Measurements from ENCODE around the gene DLG5.

Gene DLG5

DNA sequence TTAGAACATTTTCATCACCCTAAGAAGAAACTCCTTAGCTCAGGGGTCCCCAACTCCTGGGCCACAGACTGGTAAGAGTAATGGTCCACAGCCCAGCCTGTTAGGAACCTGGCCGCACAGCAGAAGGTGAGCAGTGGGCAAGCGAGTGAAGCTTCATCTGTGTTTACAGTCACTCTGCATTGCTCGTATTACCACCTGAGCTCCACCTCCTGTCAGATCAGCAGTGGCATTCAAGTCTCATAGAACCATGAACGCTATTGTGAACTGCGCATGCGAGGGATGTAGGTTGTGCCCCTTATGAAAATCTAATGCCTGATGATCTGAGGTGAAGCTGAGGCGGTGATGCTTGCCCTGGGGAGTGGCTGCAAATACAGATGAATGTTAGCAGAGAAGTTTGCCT is 37.3 kb upstream of the DLG5 start:
- H3K9ac ChIP-seq (ENCODE audit: low read depth, low read length): no peak overlapping the region
- H3K4me3 ChIP-seq (ENCODE audit: low read length): no peak overlapping the region
- no peak overlapping the region for H3K4me2 ChIP-seq (ENCODE audit: low read length)
- H3K4me1 ChIP-seq (ENCODE audit: control insufficient read depth, insufficient read depth, low read length): peaks cover 11% of the 10 kb centered on the region
- H3K36me3 ChIP-seq (ENCODE audit: insufficient read depth, low read length): no peaks in the 10 kb centered on the region
- no peaks in the 10 kb centered on the region for H3K9me3 ChIP-seq (replicated peaks; ENCODE audit: low read length)
- H3K27me3 ChIP-seq (ENCODE audit: control insufficient read depth, insufficient read depth, low read length): no peaks in the 10 kb centered on the region

DNA sequence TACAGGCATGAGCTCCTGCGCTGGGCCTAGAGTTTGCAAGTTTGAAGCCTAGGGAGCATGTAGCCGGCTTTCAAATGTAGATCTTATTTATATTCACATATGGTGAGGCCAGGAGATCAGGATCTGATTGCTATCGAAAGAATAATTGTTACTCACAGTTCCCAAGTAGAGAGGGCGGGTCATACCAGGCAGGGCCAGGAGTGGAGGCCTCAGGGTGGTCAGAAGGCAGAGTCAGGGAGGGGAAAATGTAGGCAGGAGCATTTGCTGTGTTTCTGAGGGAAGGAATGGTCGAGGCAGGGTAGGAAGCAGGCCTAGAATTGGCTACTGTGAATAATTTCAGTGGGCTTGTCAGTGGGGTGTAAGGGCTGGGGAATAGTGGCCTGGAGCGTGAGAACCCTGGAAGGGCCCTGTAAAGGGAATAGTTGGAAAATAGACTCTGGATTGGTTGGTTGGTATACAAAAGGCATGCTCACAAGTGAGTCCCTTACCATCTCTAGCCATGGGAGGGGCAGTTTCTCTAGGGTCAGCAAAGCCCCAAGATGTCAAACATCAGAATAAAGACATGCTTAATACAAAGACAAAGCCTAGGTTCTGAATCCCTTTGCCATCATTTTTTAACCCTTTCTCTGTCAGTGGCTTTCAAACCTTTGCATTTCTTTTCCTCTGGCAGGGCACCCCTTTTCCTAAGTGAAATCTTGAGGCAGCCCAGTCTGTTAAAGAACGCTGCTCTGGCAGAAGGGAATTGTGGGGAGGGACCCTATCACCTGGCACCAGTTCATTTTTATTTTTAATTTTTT is 36.0 kb upstream of the DLG5 start:
- Histone ChIP-seq H3K9ac (ENCODE audit: low read depth, low read length) (no peak overlapping the region), H3K4me2 (ENCODE audit: low read length) (no peak overlapping the region), H3K36me3 (ENCODE audit: insufficient read depth, low read length) (no peaks in the 10 kb centered on the region), H3K27me3 (ENCODE audit: control insufficient read depth, insufficient read depth, low read length) (peaks cover 2% of the 10 kb centered on the region), H3K9me3 (replicated peaks; ENCODE audit: low read length) (no peaks in the 10 kb centered on the region), H3K4me3 (ENCODE audit: low read length) (no peak overlapping the region), H3K4me1 (ENCODE audit: control insufficient read depth, insufficient read depth, low read length) (peaks cover 11% of the 10 kb centered on the region)

DNA sequence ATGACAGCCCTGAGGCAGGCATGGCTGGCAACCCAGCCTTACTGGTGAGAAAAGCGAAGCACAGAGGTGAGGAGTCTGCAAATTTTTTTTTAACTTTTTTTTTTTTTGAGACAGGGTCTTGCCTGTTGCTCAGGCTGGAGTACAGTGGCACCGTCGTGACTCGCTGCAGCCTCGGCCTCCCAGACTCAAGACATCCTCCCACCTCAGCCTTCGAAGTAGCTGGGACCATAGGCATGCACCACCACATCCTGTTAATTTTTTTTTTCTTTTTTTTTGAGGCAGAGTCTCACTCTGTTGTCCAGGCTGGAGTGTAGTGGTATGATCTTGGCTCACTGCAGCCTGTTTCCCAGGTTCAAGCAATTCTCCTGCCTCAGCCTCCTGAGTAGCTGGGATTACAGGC is 35.1 kb upstream of the DLG5 start:
- no peak overlapping the region for H3K9ac ChIP-seq (ENCODE audit: low read depth, low read length)
- H3K9me3 ChIP-seq (replicated peaks; ENCODE audit: low read length): no peaks in the 10 kb centered on the region
- peaks cover 11% of the 10 kb centered on the region for H3K4me1 ChIP-seq (ENCODE audit: control insufficient read depth, insufficient read depth, low read length)
- no peak overlapping the region for H3K4me2 ChIP-seq (ENCODE audit: low read length)
- peaks cover 3% of the 10 kb centered on the region for H3K27me3 ChIP-seq (ENCODE audit: control insufficient read depth, insufficient read depth, low read length)
- H3K36me3 ChIP-seq (ENCODE audit: insufficient read depth, low read length): no peaks in the 10 kb centered on the region
- no peak overlapping the region for H3K4me3 ChIP-seq (ENCODE audit: low read length)

DNA sequence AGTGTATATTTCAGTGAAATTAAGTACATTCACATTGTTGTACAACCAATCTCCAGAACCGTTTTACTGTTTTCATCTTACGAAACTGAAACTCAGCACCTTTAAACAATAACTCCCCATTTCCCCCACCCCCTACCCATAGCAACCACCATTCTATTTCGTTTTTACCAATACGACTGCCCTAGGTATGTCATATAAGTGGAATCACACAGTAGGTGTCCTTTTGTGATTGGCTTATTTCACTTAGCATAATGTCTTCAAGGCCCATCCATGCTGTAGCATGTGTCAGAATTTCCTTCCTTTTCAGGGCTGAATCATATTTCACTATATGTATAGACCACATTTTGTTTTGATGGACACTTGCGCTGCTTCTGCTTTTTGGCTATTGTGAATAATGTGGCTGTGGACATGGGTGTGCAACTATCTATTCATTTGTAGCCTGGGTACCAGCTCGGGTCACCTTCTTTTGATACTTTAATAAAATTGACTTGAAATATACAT is 34.3 kb upstream of the DLG5 start:
- Histone ChIP-seq H3K9me3 (replicated peaks; ENCODE audit: low read length) (no peaks in the 10 kb centered on the region), H3K36me3 (ENCODE audit: insufficient read depth, low read length) (no peaks in the 10 kb centered on the region), H3K4me3 (ENCODE audit: low read length) (no peak overlapping the region), H3K9ac (ENCODE audit: low read depth, low read length) (no peak overlapping the region), H3K4me2 (ENCODE audit: low read length) (no peak overlapping the region), H3K27me3 (ENCODE audit: control insufficient read depth, insufficient read depth, low read length) (peaks cover 3% of the 10 kb centered on the region), H3K4me1 (ENCODE audit: control insufficient read depth, insufficient read depth, low read length) (peaks cover 11% of the 10 kb centered on the region)

DNA sequence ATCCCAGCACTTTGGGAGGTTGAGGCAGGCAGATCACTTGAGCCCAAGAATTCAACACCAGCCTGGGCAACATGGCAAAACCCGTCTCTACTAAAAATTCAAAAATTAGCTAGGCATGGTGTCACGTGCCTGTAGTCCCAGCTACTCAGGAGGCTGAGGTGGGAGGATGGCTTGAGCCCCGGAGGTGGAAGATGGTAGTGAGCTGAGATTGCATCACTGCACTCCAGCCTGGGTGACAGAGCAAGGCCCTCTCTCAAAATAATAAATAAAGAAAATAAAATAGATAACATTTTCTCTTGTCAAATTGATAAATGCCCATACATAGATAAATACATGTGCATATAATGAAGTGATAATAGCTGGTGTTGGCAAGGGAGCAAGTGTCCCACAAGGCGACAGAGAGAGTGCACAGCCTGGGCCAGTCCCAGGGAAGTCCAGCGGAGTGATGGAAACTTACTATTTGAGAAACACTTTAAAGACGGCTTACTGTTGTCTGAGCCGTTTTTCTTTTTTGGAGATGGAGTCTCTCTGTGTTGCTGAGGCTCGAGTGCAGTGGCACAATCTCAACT is 33.4 kb upstream of the DLG5 start:
- Histone ChIP-seq H3K36me3 (ENCODE audit: insufficient read depth, low read length) (no peaks in the 10 kb centered on the region), H3K4me1 (ENCODE audit: control insufficient read depth, insufficient read depth, low read length) (peaks cover 3% of the 10 kb centered on the region), H3K27me3 (ENCODE audit: control insufficient read depth, insufficient read depth, low read length) (peaks cover 7% of the 10 kb centered on the region), H3K9ac (ENCODE audit: low read depth, low read length) (no peak overlapping the region), H3K4me3 (ENCODE audit: low read length) (no peak overlapping the region), H3K4me2 (ENCODE audit: low read length) (no peak overlapping the region), H3K9me3 (replicated peaks; ENCODE audit: low read length) (no peaks in the 10 kb centered on the region)

DNA sequence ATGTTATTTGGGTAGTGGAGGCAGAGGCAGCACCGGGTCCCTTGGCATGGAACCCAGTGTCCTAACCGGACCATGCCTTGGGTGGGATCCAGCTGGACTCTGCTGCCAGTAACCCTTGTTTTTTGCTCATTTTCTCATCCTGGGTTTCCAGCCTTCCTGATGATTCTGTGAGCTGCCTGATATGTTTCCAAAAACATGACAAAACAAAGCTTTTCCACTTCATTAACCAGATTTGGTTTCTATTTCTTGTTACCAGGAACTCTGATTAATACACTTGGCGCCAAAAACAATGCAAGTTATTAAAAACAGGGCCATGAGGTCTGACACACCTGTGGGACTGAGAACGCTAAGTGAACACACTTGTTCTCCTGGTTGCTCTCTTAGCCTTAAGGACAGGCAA is 32.8 kb upstream of the DLG5 start:
- no peak overlapping the region for H3K9ac ChIP-seq (ENCODE audit: low read depth, low read length)
- H3K9me3 ChIP-seq (replicated peaks; ENCODE audit: low read length): no peaks in the 10 kb centered on the region
- no peak overlapping the region for H3K4me2 ChIP-seq (ENCODE audit: low read length)
- H3K4me1 ChIP-seq (ENCODE audit: control insufficient read depth, insufficient read depth, low read length): no peaks in the 10 kb centered on the region
- H3K27me3 ChIP-seq (ENCODE audit: control insufficient read depth, insufficient read depth, low read length): peaks cover 7% of the 10 kb centered on the region
- no peak overlapping the region for H3K4me3 ChIP-seq (ENCODE audit: low read length)
- no peaks in the 10 kb centered on the region for H3K36me3 ChIP-seq (ENCODE audit: insufficient read depth, low read length)

DNA sequence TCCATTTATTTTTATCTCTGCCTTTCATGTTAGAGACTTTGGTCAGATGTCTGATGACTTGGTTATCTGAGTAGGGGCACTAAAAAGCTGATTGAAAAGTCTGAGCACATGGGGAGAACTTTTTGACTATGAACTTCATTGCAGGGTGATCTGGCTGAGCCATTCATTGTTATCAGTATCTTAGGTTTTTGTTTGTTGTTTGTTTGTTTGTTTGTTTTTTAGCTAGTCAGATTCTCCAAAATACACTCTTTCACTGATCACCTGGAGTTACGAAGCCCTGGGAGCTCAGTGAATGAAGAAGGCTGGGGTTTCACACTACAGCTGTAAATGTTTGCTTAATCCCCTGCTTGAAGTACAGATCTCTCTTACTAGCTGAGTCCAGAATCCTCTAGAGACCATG is 28.6 kb upstream of the DLG5 start:
- H3K9ac ChIP-seq (ENCODE audit: low read depth, low read length): no peak overlapping the region
- H3K36me3 ChIP-seq (ENCODE audit: insufficient read depth, low read length): no peaks in the 10 kb centered on the region
- no peak overlapping the region for H3K4me3 ChIP-seq (ENCODE audit: low read length)

DNA sequence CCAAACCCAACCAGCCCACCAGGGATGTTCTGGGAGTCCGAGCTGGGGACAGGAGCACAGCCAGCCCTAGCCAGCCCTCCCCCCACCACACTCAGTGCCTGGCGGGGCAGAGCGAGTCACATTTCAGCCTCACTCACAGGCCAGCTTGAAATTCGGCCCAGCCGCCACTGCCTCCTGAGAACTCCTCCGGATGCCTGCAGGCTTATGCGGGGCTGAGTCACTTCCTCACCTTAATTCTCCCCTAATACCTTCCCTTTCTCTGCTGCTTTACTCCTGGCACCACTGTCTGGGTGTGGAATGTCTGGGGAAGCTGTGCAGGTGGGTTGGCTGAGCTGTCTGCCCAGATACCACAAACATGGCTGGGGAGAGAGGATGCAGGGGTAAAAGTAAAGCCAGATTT is 22.6 kb upstream of the DLG5 start:
- Histone ChIP-seq H3K27me3 (ENCODE audit: control insufficient read depth, insufficient read depth, low read length) (no peaks in the 10 kb centered on the region), H3K9me3 (replicated peaks; ENCODE audit: low read length) (peaks cover 5% of the 10 kb centered on the region), H3K4me1 (ENCODE audit: control insufficient read depth, insufficient read depth, low read length) (peaks cover 17% of the 10 kb centered on the region), H3K36me3 (ENCODE audit: insufficient read depth, low read length) (no peaks in the 10 kb centered on the region), H3K4me3 (ENCODE audit: low read length) (no peak overlapping the region), H3K9ac (ENCODE audit: low read depth, low read length) (no peak overlapping the region), H3K4me2 (ENCODE audit: low read length) (peak overlapping the region; percentile 54)

More for the DNA sequence above, 28.6 kb upstream of the DLG5 start:
- Histone ChIP-seq H3K9me3 (replicated peaks; ENCODE audit: low read length) (peaks cover 5% of the 10 kb centered on the region), H3K27me3 (ENCODE audit: control insufficient read depth, insufficient read depth, low read length) (peaks cover 7% of the 10 kb centered on the region), H3K4me2 (ENCODE audit: low read length) (no peak overlapping the region), H3K4me1 (ENCODE audit: control insufficient read depth, insufficient read depth, low read length) (no peaks in the 10 kb centered on the region)

DNA sequence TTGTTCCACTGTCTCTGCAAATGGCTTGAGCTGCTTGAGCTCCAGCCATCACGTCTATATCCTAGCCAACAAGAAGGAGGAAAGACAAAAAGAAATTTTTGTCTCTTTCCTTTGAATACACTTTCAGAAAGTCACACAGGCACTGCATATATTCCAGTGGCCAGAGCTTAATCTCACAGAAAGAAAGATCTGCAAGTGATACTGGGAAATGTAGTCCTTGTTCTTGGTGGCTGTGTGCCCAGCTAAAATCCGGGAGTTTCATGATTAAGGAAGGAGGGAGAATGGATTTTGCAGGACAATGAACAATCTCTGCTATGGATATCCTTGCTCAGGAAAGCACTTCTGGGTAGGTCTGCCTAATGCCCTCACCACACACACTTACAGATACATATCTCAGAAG is 19.5 kb upstream of the DLG5 start:
- H3K4me2 ChIP-seq (ENCODE audit: low read length): no peak overlapping the region
- H3K27me3 ChIP-seq (ENCODE audit: control insufficient read depth, insufficient read depth, low read length): no peaks in the 10 kb centered on the region
- H3K4me3 ChIP-seq (ENCODE audit: low read length): no peak overlapping the region
- no peaks in the 10 kb centered on the region for H3K9me3 ChIP-seq (replicated peaks; ENCODE audit: low read length)
- peaks cover 26% of the 10 kb centered on the region for H3K4me1 ChIP-seq (ENCODE audit: control insufficient read depth, insufficient read depth, low read length)
- H3K9ac ChIP-seq (ENCODE audit: low read depth, low read length): no peak overlapping the region
- no peaks in the 10 kb centered on the region for H3K36me3 ChIP-seq (ENCODE audit: insufficient read depth, low read length)

DNA sequence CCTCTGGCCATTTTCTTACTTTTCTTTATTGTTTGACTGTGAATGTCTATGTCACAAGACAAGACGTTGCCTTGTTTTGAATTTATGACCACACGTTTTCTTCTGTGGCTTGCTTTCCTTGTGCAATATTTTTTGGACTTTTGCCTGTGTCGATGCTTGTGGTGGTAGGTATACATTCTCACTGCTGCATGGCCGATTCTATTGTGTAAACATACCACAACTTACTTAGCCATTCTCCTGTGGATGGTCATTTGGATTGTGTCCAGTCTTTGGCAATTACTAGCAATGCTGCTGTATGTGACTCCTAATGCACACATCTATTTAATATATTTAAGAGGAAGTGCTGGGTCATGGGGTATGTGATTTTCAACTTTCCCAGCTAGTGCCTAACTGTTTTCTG is 18.0 kb upstream of the DLG5 start:
- Histone ChIP-seq H3K9me3 (replicated peaks; ENCODE audit: low read length) (no peaks in the 10 kb centered on the region), H3K27me3 (ENCODE audit: control insufficient read depth, insufficient read depth, low read length) (no peaks in the 10 kb centered on the region), H3K36me3 (ENCODE audit: insufficient read depth, low read length) (no peaks in the 10 kb centered on the region), H3K9ac (ENCODE audit: low read depth, low read length) (no peak overlapping the region), H3K4me3 (ENCODE audit: low read length) (no peak overlapping the region), H3K4me1 (ENCODE audit: control insufficient read depth, insufficient read depth, low read length) (peaks cover 31% of the 10 kb centered on the region), H3K4me2 (ENCODE audit: low read length) (no peak overlapping the region)

DNA sequence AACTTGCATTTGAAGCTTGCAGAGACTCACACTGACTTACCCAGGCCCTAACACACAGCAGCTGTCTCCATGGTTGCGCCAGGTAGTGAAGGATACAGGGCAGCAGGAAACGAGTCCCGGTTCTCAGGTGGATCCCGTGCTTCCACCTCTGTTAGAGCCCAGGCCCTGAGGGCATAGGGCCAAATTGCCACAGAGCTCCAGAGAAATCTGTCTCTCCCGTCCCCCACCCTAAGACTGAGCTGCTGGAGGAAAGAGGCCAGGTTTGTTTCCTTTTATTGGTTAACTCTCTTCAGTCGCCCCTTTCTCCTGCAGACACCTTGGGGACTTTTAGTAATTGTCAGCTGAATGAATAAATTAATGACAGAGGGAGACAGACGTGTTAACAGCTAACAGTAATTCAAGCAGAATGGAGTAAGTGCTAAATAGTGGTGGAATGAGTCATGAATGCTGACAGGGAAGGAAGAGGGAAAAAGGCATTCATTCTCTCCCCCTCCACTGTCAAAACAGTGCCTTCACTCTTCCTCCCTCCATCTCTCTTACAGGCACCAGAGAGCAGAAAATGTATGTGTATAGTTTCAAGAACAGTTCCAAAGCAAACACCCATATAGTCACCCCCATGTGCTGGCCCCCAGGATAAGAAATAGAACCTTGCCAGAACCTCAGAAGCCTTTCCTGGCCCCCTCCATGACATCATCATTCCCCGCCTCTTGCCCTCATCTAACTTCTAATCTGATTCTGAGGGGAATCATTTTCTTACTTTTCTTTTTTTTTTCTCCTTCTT is 16.8 kb upstream of the DLG5 start:
- H3K4me1 ChIP-seq (ENCODE audit: control insufficient read depth, insufficient read depth, low read length): peaks cover 27% of the 10 kb centered on the region
- no peaks in the 10 kb centered on the region for H3K9me3 ChIP-seq (replicated peaks; ENCODE audit: low read length)
- H3K36me3 ChIP-seq (ENCODE audit: insufficient read depth, low read length): no peaks in the 10 kb centered on the region
- no peak overlapping the region for H3K4me3 ChIP-seq (ENCODE audit: low read length)
- no peak overlapping the region for H3K9ac ChIP-seq (ENCODE audit: low read depth, low read length)
- H3K27me3 ChIP-seq (ENCODE audit: control insufficient read depth, insufficient read depth, low read length): no peaks in the 10 kb centered on the region
- H3K4me2 ChIP-seq (ENCODE audit: low read length): peak overlapping the region; percentile 33

All from skeletal muscle satellite cell (primary cell).